OCI-LY3 (cell line): Measurements from ENCODE around the gene TMEM259.

Source experiments
- CTCF ChIP-seq: fragments of 200-600, 300-600 bp; sonication (generic); IDR thresholded peaks from 2 replicates; pipeline ENCODE4 v1.5.1; 2014; ENCODE audit warnings: antibody characterized with exemption, low read length, low read depth
- EZH2phosphoT487 ChIP-seq: fragments of 200-600 bp; shearing (Covaris generic); IDR thresholded peaks from 2 replicates; pipeline ENCODE4 v1.6.1; 2018; ENCODE audit warnings: antibody characterized with exemption, mixed run types, low read depth

GRCh38 chr19:1058112-1058511, 37.2 kb upstream of the TMEM259 start:
- TF ChIP-seq CTCF, result no peak
- TF ChIP-seq EZH2phosphoT487, result no peak
